Measurements from ENCODE around the gene ACSF3.
"Not testable (repeated sequence)": the region's sequence is repeated elsewhere in the genome, so short reads cannot be mapped to it uniquely, and the experiment has no call there.

Gene ACSF3

GRCh38 chr16:89087922-89088497, 5.6 kb upstream of the ACSF3 start:
- TF ChIP-seq, protein P1, sequence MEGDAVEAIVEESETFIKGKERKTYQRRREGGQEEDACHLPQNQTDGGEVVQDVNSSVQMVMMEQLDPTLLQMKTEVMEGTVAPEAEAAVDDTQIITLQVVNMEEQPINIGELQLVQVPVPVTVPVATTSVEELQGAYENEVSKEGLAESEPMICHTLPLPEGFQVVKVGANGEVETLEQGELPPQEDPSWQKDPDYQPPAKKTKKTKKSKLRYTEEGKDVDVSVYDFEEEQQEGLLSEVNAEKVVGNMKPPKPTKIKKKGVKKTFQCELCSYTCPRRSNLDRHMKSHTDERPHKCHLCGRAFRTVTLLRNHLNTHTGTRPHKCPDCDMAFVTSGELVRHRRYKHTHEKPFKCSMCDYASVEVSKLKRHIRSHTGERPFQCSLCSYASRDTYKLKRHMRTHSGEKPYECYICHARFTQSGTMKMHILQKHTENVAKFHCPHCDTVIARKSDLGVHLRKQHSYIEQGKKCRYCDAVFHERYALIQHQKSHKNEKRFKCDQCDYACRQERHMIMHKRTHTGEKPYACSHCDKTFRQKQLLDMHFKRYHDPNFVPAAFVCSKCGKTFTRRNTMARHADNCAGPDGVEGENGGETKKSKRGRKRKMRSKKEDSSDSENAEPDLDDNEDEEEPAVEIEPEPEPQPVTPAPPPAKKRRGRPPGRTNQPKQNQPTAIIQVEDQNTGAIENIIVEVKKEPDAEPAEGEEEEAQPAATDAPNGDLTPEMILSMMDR (IDR thresholded peaks at IDR 0.05; ENCODE audit: low read depth, low read length), result no peak
- Histone ChIP-seq H3K4me3 (ENCODE audit: low read depth, low read length) (no peak overlapping the region), H3K27me3 (peaks cover 68% of the 10 kb centered on the region)

GRCh38 chr16:89089120-89089519, 4.5 kb upstream of the ACSF3 start:
- DNase-seq, result no peak
- peaks cover 3% of the 10 kb centered on the region; the same call in 1 of the 2 replicates for H3K9me3 ChIP-seq
- peaks cover 68% of the 10 kb centered on the region for H3K27me3 ChIP-seq
- TF ChIP-seq, protein P1 (IDR thresholded peaks at IDR 0.05; ENCODE audit: low read depth, low read length), result no peak
- no peak overlapping the region for H3K4me3 ChIP-seq (ENCODE audit: low read depth, low read length)
- H3K36me3 ChIP-seq, result no peaks in the 10 kb centered on the region
- H3K4me1 ChIP-seq, result no peaks in the 10 kb centered on the region

More at GRCh38 chr16:89087922-89088497, 5.6 kb upstream of the ACSF3 start:
- no peak for DNase-seq
- Histone ChIP-seq H3K4me1 (no peaks in the 10 kb centered on the region), H3K36me3 (no peaks in the 10 kb centered on the region), H3K9me3 (peaks cover 3% of the 10 kb centered on the region; the same call in 1 of the 2 replicates)

DNA sequence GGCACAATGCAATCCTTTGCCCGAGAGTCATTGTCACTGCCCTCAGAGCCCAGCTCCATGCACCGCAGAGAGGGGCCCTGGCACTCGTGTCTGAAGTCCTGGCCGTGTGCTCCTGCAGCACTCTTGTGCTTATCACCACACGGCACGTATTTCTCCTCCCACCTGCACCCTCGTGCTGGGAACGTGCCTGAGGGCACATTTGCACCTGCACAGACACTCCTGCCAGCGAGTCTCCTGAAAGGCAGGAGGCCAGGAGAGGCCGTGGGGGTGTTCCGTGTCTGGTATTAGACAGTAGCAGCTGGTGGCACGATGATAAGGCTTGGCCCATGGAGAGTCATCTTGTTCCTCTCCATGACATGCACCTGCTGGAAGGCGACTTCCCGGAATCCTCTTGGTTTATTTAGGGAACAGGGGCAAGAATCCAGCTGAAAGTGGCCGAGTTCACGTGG, 3.4 kb upstream of the ACSF3 start:
- Histone ChIP-seq H3K27me3 (peaks cover 61% of the 10 kb centered on the region), H3K36me3 (no peaks in the 10 kb centered on the region), H3K4me3 (ENCODE audit: low read depth, low read length) (no peak overlapping the region), H3K4me1 (no peaks in the 10 kb centered on the region), H3K9me3 (peaks cover 3% of the 10 kb centered on the region; the same call in 1 of the 2 replicates)
- no peak for DNase-seq
- TF ChIP-seq, protein P1 (IDR thresholded peaks at IDR 0.05; ENCODE audit: low read depth, low read length), result no peak

DNA sequence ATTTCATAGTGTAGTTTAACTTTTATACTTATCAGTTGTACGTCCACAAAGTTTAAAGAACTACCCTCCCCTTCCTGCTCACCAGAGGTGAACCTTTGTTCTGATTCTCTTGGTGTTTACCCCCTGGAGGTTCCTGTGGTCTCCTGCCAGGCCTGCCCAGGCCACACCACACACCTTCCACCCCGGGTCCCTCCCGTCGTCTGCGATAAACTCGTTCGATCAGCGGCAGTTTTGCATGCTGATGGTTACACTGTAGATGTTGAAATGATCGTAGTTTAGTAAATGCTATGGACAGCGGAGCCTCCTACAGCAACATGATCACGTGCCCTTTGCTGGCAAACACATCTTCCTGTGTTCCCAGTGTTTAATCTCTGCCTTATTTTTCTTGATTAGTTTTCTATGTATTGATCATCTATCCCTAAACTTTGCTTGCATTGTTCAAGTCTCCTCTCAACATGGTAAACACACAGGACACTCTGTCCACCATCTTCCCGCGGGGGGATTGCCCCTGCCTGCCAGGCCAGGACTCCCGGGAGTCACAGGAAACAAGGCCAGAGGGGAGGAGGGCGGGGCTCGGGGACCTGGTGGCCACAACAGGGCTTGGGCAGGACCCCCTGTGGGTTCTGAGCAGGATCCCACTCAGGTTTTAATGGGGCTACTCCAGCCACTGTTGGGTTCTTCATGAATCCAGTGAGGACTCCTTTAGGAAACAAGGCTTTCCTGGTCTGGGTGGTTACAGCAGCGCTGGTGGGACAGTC, 2.8 kb upstream of the ACSF3 start:
- no peaks in the 10 kb centered on the region; the same call in 1 of the 2 replicates for H3K36me3 ChIP-seq
- H3K4me3 ChIP-seq (ENCODE audit: low read depth, low read length), result no peak overlapping the region
- H3K27me3 ChIP-seq, result peaks cover 55% of the 10 kb centered on the region
- H3K9me3 ChIP-seq, result peaks cover under 1% of the 10 kb centered on the region; the same call in 1 of the 2 replicates
- TF ChIP-seq, protein P1 (IDR thresholded peaks at IDR 0.05; ENCODE audit: low read depth, low read length), result no peak
- no peak for DNase-seq
- no peaks in the 10 kb centered on the region for H3K4me1 ChIP-seq

- TF ChIP-seq, protein P1 (IDR thresholded peaks at IDR 0.05; ENCODE audit: low read depth, low read length), result no peak
- H3K36me3 ChIP-seq, result no peaks in the 10 kb centered on the region; the same call in 1 of the 2 replicates
- H3K4me3 ChIP-seq (ENCODE audit: low read depth, low read length), result no peak overlapping the region
- peaks cover 43% of the 10 kb centered on the region for H3K27me3 ChIP-seq
- no peak for DNase-seq
- no peaks in the 10 kb centered on the region for H3K9me3 ChIP-seq
- no peaks in the 10 kb centered on the region for H3K4me1 ChIP-seq
These were observed 1.6 kb upstream of the ACSF3 start for GRCh38 chr16:89092013-89092412.

DNA sequence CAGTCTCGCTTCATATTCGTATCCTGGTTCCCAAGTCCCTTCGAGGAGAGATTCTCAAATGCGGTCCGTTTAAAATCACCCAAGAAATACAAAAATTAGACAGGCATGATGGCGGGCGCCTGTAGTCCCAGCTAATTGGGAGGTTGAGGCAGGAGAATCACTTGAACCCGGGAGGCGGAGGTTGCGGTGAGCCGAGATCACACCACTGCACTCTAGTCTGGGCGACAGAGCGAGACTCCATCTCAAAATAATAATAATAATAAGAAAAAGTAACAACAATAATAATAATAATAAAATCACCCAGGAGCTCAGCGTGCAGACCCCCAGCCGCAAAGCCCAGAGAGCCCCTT, 425 bp upstream of the ACSF3 start:
- not testable (repeated sequence) for H3K9me3 ChIP-seq, H3K4me1 ChIP-seq
- peaks cover 31% of the 10 kb centered on the region for H3K27me3 ChIP-seq

More for the DNA sequence above, 425 bp upstream of the ACSF3 start:
- H3K4me3 ChIP-seq (ENCODE audit: low read depth, low read length), result peak overlapping the region; percentile 88
- not testable (repeated sequence) for H3K36me3 ChIP-seq, DNase-seq

All from BE2C (cell line).